Endothelial cell of umbilical vein (primary cell): Measurements from ENCODE around the gene ACTR3. TPM values are rescaled to one million over a fixed set of nuclear protein-coding genes. Genes with fewer than 3 reads are reported as not detected.

Source experiments
- BruUV-seq: library from RNA; stranded (reverse); fragments of 400-500 nt; replicated peaks from 2 replicates; lab custom pipeline; 2021; lab: Mats Ljungman, UMichigan
- CTCF ChIA-PET: fragments of 300-600, 350-600 bp; sonication (Branson Sonifier 250); formaldehyde crosslinking; loops from one replicate; lab custom pipeline; 2021; ENCODE audit warnings: antibody characterized with exemption, inconsistent platforms; lab: Charles Lee
- POLR2A ChIA-PET: fragments of 300-600, 350-600 bp; sonication (Branson Sonifier 250); formaldehyde crosslinking; loops from one replicate; lab custom pipeline; 2021; ENCODE audit warnings: antibody characterized with exemption, inconsistent platforms; lab: Charles Lee
- DNase-seq: peaks from one replicate; pipeline ENCODE4 v3.0.0-alpha.2; 2011; ENCODE audit warnings: low read depth, low spot score
- FAIRE-seq: peaks from 2 replicates; lab custom pipeline; 2011; peaks lifted over from hg19 to GRCh38; lab: Jason Lieb, UNC
- H2AFZ ChIP-seq: 2 replicates; pipeline ENCODE4 v1.6.0; 2012; ENCODE audit warnings: low read depth, low read length, control low read depth, inconsistent platforms
- H3K27ac ChIP-seq: 2 replicates; pipeline ENCODE4 v1.5.1; 2011; ENCODE audit warnings: low read depth, mild to moderate bottlenecking, control low read depth, low read length, moderate library complexity; ENCODE audit not compliant: insufficient read depth
- H3K27me3 ChIP-seq, 2 experiments: 2 replicates each; pipeline versions ENCODE4 v1.6.0 to v1.6.1; 2011; ENCODE audit warnings: low read length in 2 of 2, mixed read lengths in 1 of 2; ENCODE audit not compliant: control insufficient read depth in 2 of 2, insufficient read depth in 2 of 2
- H3K36me3 ChIP-seq, 2 experiments: 2 replicates in 1 of 2; 3 replicates in 1 of 2; pipeline ENCODE4 v1.5.1; 2011; ENCODE audit warnings: low read length in 2 of 2, mild to moderate bottlenecking in 1 of 2, moderate library complexity in 1 of 2; ENCODE audit not compliant: control insufficient read depth in 2 of 2, insufficient read depth in 2 of 2; ENCODE audit errors: extremely low read depth in 1 of 2
- H3K4me1 ChIP-seq: 3 replicates; pipeline ENCODE4 v1.5.1; 2011; ENCODE audit warnings: mild to moderate bottlenecking, low read length; ENCODE audit not compliant: control insufficient read depth, insufficient read depth; ENCODE audit errors: extremely low read depth
- H3K4me2 ChIP-seq: 2 replicates; pipeline ENCODE4 v1.6.1; 2011; ENCODE audit warnings: low read length, control low read depth, mixed read lengths; ENCODE audit not compliant: insufficient read depth
- H3K4me3 ChIP-seq, 3 experiments: fragments of 200-600 bp in 1 of 3; sonication (generic), shearing (Covaris generic) in 1 of 3; replicated peaks in 1 of 3; 2 replicates each; pipeline ENCODE4 v1.5.1; 2011 to 2016; ENCODE audit warnings: control low read depth in 3 of 3, low read length in 3 of 3, mild to moderate bottlenecking in 2 of 3, inconsistent platforms in 1 of 3, low read depth in 1 of 3, moderate library complexity in 1 of 3; ENCODE audit not compliant: insufficient read depth in 1 of 3
- H3K79me2 ChIP-seq: 2 replicates; pipeline ENCODE4 v1.6.0; 2012; ENCODE audit warnings: low read length, inconsistent platforms; ENCODE audit not compliant: control insufficient read depth, insufficient read depth
- H3K9ac ChIP-seq: replicated peaks from 2 replicates; pipeline ENCODE3; 2011; ENCODE audit warnings: low read length, control low read depth; ENCODE audit not compliant: insufficient read depth; ENCODE audit errors: extremely low read depth
- H3K9me1 ChIP-seq: replicated peaks from 3 replicates; pipeline ENCODE4 v1.6.0; 2011; ENCODE audit warnings: mild to moderate bottlenecking, low read length; ENCODE audit not compliant: control insufficient read depth, insufficient read depth; ENCODE audit errors: extremely low read depth
- H3K9me3 ChIP-seq: replicated peaks from 2 replicates; pipeline ENCODE4 v1.5.1; 2012; ENCODE audit warnings: low read length, inconsistent platforms; ENCODE audit not compliant: control insufficient read depth, insufficient read depth
- H4K20me1 ChIP-seq: replicated peaks from 2 replicates; pipeline ENCODE3; 2011; ENCODE audit warnings: mild to moderate bottlenecking, low read length; ENCODE audit not compliant: control insufficient read depth, insufficient read depth; ENCODE audit errors: extremely low read depth
- EZH2 ChIP-seq: IDR thresholded peaks from 2 replicates; pipeline ENCODE4 v1.6.1; 2012; ENCODE audit warnings: borderline replicate concordance, low read depth, mild to moderate bottlenecking, moderate library complexity, low read length, inconsistent platforms; ENCODE audit not compliant: severe bottlenecking
- FOS ChIP-seq: IDR thresholded peaks from 2 replicates; pipeline ENCODE4 v1.6.1; 2011; ENCODE audit warnings: mild to moderate bottlenecking, low read length, moderate library complexity, borderline replicate concordance; ENCODE audit not compliant: insufficient read depth
- GATA2 ChIP-seq: IDR thresholded peaks from 2 replicates; pipeline ENCODE4 v1.7.0; 2011; ENCODE audit warnings: low read depth, mild to moderate bottlenecking, moderate library complexity, mixed read lengths, low read length; ENCODE audit not compliant: insufficient read length, insufficient read depth
- JUN ChIP-seq: IDR thresholded peaks from 2 replicates; pipeline ENCODE4 v1.6.1; 2011; ENCODE audit warnings: borderline replicate concordance, low read depth; ENCODE audit not compliant: insufficient read length, insufficient read depth
- MYC ChIP-seq: IDR thresholded peaks from one replicate; pipeline ENCODE4 v1.6.1; 2011; ENCODE audit warnings: mild to moderate bottlenecking, low read depth, low read length
- POLR2A ChIP-seq: IDR thresholded peaks from 2 replicates; pipeline ENCODE4 v1.6.1; 2012; ENCODE audit warnings: low read depth, mild to moderate bottlenecking, control low read depth, low read length
- POLR2AphosphoS5 ChIP-seq: IDR thresholded peaks from 2 replicates; pipeline ENCODE4 v1.6.1; 2012; ENCODE audit warnings: low read depth, mild to moderate bottlenecking, control low read depth, low read length, moderate library complexity; ENCODE audit not compliant: insufficient read depth
- dilution Hi-C: fragments of 300-500 bp; cut with MboI; formaldehyde crosslinking; loops from one replicate; pipeline ENCODE4 v1.15.0; 2019; ENCODE audit warnings: low sequenced_read_pairs; ENCODE audit not compliant: extremely low pct_ligation_motif_present
- intact Hi-C: fragments of 100-400 bp; cut with micrococcal nuclease; formaldehyde crosslinking; loops from one replicate; pipeline ENCODE4 v1.10.0; 2022
- polyA plus RNA-seq, 4 experiments: library from polyadenylated mRNA; depleted of rRNA in 3 of 4; stranded (reverse) in 3 of 4; unstranded in 1 of 4; fragments of >200 nt; gene quantifications; 2 replicates each; pipeline versions ENCODE4 v1.2.1 to v1.2.3, GENCODE V29; 2011 to 2012; ENCODE audit warnings: missing spikeins in 1 of 4
- total RNA-seq: library from RNA; stranded (reverse); gene quantifications from 2 replicates; pipeline ENCODE4 v1.2.3, GENCODE V29; 2021
- TF ChIP-seq, protein P1 (sequence below): IDR thresholded peaks from 2 replicates; pipeline ENCODE4 v1.6.1; 2011; ENCODE audit not compliant: insufficient read depth, insufficient read length
- TF ChIP-seq, protein P2 (sequence below), 2 donors: IDR thresholded peaks; 1 replicate in 1 of 2; 2 replicates in 1 of 2; pipeline ENCODE4 v1.5.1; 2011; ENCODE audit warnings: low read length in 2 of 2, mild to moderate bottlenecking in 2 of 2, moderate library complexity in 2 of 2, control low read depth in 1 of 2, inconsistent platforms in 1 of 2, low read depth in 1 of 2; ENCODE audit not compliant: insufficient read depth in 1 of 2; ENCODE audit errors: extremely low read depth in 1 of 2

ACTR3 gene
- total and polyA plus RNA-seq, 2 donors (not counting 3 experiments of a cell fraction or from before 2014, with no cell fraction given): 120 to 401 TPM

GRCh38 chr2:113863144-113863543 lies 26.7 kb upstream of the ACTR3 start:
- H3K9ac ChIP-seq: no peak overlapping the region
- dilution Hi-C loops: no loop called here
- BruUV-seq: no TSS peak

More at GRCh38 chr2:113863144-113863543, 26.7 kb upstream of the ACTR3 start:
- ChIA-PET CTCF (no interaction called here), POLR2A (no interaction called here)
- no peak overlapping the region for H3K27ac ChIP-seq
- no peaks in the 10 kb centered on the region for H3K4me1 ChIP-seq
- no peaks in the 10 kb centered on the region for H3K36me3 ChIP-seq
- DNase-seq: no peak
- H3K27me3 ChIP-seq: peaks cover 0 to 6% of the 10 kb centered on the region in 2 experiments
- H3K4me3 ChIP-seq: no peak overlapping the region
- no peak overlapping the region for H3K4me2 ChIP-seq
- no peaks in the 10 kb centered on the region for H3K9me3 ChIP-seq
- no peaks in the 10 kb centered on the region for H3K79me2 ChIP-seq
- no peak overlapping the region for H2AFZ ChIP-seq
- intact Hi-C loops: no loop called here
- H4K20me1 ChIP-seq: no peaks in the 10 kb centered on the region
- TF ChIP-seq MYC (no peak), POLR2A (no peak), GATA2 (no peak), POLR2AphosphoS5 (no peak), EZH2 (no peak), FOS (no peak), JUN (no peak)
- TF ChIP-seq, protein P1, sequence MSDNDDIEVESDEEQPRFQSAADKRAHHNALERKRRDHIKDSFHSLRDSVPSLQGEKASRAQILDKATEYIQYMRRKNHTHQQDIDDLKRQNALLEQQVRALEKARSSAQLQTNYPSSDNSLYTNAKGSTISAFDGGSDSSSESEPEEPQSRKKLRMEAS: no peak
- TF ChIP-seq, protein P2, sequence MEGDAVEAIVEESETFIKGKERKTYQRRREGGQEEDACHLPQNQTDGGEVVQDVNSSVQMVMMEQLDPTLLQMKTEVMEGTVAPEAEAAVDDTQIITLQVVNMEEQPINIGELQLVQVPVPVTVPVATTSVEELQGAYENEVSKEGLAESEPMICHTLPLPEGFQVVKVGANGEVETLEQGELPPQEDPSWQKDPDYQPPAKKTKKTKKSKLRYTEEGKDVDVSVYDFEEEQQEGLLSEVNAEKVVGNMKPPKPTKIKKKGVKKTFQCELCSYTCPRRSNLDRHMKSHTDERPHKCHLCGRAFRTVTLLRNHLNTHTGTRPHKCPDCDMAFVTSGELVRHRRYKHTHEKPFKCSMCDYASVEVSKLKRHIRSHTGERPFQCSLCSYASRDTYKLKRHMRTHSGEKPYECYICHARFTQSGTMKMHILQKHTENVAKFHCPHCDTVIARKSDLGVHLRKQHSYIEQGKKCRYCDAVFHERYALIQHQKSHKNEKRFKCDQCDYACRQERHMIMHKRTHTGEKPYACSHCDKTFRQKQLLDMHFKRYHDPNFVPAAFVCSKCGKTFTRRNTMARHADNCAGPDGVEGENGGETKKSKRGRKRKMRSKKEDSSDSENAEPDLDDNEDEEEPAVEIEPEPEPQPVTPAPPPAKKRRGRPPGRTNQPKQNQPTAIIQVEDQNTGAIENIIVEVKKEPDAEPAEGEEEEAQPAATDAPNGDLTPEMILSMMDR (IDR thresholded peaks at IDR 0.05; ENCODE audit: extremely low read depth in 1 of 2, insufficient read depth in 1 of 2, low read depth in 1 of 2, low read length in 2 of 2): no peak
- no peak for FAIRE-seq
- no peaks in the 10 kb centered on the region for H3K9me1 ChIP-seq
